Suppressor macrophage (primary cell): ENCODE measurements around the gene SIAH2.
"Not testable (repeated sequence)": the region's sequence is repeated elsewhere in the genome, so short reads cannot be mapped to it uniquely, and the experiment has no call there.

Source experiments
- DNase-seq, 4 experiments: peaks; one replicate each; pipeline ENCODE4 v3.0.0-alpha.2; 2020 to 2022
- total RNA-seq, 17 experiments: gene quantifications; one replicate each; lab custom pipeline; 2026; ENCODE audit warnings: mixed read lengths in 6 of 17, inconsistent platforms in 3 of 17; lab: John Stamatoyannopoulos, UW

The SIAH2 gene
- total RNA-seq, result 17.4 to 126 (median 23.5) reads per million in 17 experiments

- peak; percentile 98 to 99 (median 98) for DNase-seq
Measured at GRCh38 chr3:150763122-150763840, at the start of gene SIAH2. SIAH2 (minus strand) TSS chr3:150763169; CDS start chr3:150762849, 320 bp downstream.

GRCh38 chr3:150811984-150812383, 49.0 kb upstream of the SIAH2 start:
- no peak for DNase-seq

DNA sequence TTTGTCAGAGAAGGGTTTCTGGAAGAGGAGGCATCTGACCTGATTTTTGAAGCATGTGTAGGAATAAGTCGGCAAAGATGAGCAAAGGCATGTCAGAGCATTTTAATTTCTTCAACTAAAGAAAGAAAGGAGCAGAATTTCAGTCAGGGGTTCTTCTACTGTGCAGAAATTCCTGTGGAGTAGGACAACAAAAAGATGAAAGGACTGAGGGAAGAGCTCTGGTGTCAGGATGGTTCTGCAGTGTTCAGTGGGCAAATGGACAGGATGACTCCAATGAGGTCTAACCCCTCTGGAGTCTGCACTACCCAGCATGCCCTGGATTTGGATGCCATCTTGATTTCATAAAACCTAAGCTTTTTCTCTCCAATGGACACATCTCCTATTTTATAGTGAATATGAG, 47.7 kb upstream of the SIAH2 start:
- DNase-seq, result no peak

- no peak for DNase-seq
Measured at GRCh38 chr3:150806185-150806835, 43.3 kb upstream of the SIAH2 start.

DNA sequence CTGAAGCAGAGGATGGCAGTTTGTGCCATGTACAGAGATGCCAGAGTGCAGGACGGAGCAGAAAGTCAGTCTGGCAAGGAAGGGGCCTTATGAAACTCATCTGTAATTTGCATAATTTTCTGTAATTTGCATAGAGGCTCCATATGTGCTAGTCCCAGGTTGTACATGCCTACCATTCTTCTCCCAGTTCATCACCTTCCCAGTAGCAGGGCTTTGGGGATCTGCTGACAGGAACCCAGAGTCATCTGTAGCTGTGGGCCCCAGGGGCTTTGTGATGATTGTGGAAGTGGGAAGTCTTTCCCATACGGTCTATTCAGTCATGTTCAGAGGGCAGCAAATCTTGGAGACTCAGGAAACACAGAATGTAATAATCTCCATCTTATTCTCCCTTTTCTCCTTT, 42.4 kb upstream of the SIAH2 start:
- DNase-seq, result no peak

DNA sequence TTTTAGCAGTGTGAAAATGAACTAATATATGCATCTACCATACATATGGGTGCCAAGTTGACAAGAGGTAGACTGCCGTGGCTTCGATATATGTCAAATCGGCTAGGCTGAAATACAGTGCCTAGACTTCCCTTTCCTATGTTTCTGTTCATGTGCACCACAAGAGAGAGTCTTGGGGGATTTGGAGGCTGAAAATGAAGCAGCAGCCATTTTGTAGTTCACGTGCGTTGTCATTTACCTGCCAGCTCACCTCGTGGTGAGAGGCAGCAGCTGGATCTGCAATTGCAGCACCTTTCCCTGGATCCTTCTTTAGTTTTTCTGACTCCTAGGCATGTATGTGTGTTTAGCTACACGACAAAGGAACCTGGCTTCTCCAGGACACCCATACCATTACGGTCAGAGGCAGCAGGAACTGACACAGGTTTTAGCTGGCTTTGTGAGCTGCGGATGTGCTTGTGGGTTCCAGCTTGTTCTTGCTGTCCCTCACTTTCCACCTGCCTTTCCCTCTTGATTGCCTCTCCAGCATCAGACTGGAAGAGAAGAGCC, 40.5 kb upstream of the SIAH2 start:
- no peak for DNase-seq

DNA sequence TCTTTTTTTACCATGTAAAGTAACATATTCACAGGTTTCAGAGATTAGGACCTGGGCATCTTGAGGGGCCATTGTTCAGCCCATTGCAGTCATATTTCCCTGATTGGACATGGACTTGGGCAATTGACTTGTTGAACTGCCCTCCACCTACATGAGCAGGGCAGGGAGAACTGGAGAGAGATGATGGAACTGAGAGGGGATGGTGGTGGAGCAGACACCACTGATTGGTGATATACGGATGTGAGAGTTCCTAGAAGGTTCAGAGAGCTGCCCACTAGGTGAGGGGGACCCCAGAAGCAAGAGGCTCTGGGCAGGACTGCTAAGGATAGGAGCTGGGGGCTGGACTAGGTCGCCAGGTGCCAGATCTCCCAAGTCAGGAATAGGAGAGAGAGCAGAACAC, 37.8 kb upstream of the SIAH2 start:
- no peak for DNase-seq

DNA sequence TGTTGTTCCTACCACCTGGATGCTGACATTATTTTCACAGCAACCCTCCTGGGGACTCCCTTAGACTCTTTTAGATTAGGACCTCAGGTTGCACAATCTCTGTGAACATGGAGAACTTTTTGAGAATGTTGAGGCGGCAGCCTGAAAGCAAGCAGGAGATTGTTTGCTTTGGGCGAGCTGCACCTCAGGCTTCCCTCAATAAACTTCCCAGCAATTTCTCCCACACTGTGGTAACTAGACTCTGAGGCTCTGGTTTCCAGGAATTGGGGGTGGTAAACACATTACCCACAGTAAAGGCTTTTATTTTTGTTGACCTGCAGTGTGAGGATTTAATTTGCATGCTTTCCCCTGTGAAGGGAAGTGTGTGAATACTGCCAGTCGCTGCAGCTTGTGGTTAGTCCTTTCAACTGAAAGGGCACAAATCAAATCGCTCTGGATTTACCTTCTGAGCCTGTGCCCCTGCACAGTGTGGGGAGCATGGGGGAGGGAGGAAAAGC, 35.2 kb upstream of the SIAH2 start:
- DNase-seq, result peak in 1 of 4 experiments; percentile 18

DNA sequence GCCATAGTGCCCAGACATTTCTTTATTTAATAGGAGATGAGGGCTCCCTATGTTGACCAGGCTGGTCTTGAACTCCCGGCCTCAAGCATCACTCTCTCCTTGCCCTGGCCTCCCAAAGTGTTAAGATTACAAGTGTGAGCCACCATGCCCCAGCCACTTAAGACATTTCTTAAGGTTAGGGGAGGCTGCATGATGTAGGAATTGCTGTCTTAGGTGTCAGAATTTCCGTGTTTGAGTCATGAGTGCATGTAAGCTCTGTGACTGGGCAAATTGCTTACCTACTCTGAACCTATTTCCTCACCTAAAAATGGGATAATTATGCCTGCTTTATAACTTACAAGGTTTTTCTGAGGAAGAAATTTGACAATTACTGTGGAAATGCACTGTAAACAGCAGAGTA, 34.2 kb upstream of the SIAH2 start:
- no peak for DNase-seq

GRCh38 chr3:150796527-150796926, 33.6 kb upstream of the SIAH2 start:
- DNase-seq, result not testable (repeated sequence)

- no peak for DNase-seq
Measured at GRCh38 chr3:150793641-150794040, 30.7 kb upstream of the SIAH2 start.

- DNase-seq, result no peak
Measured at GRCh38 chr3:150790629-150791028, 27.7 kb upstream of the SIAH2 start.

DNA sequence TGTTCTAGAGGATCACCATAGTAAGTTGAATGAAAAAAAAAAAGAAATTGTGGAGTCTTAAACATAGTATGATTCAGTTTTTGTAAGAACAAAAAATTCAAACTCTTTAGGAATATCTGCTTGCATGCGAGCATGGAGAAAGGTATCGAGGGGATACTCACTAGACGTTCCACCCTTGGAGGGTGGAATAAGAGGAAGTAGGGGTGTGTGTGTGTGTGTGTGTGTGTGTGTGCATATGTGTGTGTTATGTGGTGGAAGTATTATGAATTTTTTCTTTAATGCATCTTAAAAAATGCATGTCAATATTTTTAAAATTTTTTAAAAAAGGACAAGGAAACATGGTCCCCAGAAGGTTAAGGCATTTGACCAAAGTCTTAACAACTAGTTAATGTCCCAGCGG, 26.5 kb upstream of the SIAH2 start:
- DNase-seq, result peak in 3 of 4 experiments; percentile 10 to 30 (median 16)

- DNase-seq, result peak; percentile 84 to 94 (median 88)
Measured at GRCh38 chr3:150787741-150788370, 24.9 kb upstream of the SIAH2 start.

- no peak for DNase-seq
Measured at GRCh38 chr3:150786791-150787190, 23.8 kb upstream of the SIAH2 start.

DNA sequence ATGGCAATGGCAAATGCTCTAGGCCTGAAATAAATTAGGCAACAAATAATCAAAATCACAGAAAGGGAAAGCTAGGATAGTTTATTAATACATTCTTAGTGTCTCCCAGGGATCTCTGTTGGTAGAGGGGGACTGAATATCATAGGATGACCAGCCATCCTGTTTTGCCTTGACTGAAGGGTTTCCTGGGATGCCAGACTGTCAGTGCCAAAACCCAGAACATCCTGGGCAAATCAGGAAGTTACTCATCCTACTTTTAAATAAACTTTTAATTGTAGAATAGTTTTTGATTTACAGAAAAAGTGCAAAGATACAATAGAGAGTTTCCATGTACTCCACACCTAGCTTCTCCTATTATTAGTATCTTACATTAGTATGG, 21.8 kb upstream of the SIAH2 start:
- DNase-seq, result no peak

GRCh38 chr3:150783920-150784746, 21.2 kb upstream of the SIAH2 start:
- no peak for DNase-seq

- DNase-seq, result no peak
Measured at GRCh38 chr3:150783316-150783715, 20.3 kb upstream of the SIAH2 start.

DNA sequence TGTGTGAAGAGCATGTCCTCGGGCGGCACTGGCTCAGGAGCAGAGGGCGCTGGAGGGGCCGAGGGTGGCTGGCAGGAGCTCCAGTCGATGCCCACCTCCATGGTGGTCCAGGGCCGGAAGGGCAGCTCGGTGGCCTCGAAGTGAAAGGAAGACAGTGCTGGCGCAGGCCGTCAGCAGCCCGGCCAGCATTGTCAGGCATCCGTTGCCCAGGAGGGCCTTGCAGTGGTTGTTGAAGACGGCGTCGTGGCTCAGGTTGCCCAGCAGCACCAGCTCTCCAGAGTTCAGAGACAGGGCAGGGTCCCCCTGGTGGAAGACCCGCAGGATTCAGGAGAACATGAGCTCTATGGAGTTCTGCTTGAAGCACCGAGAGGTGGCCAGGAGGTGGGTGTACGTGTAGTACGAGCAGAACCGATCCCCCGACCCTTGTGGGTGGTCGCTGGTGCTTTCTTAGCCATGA, 16.5 kb upstream of the SIAH2 start:
- no peak for DNase-seq

DNA sequence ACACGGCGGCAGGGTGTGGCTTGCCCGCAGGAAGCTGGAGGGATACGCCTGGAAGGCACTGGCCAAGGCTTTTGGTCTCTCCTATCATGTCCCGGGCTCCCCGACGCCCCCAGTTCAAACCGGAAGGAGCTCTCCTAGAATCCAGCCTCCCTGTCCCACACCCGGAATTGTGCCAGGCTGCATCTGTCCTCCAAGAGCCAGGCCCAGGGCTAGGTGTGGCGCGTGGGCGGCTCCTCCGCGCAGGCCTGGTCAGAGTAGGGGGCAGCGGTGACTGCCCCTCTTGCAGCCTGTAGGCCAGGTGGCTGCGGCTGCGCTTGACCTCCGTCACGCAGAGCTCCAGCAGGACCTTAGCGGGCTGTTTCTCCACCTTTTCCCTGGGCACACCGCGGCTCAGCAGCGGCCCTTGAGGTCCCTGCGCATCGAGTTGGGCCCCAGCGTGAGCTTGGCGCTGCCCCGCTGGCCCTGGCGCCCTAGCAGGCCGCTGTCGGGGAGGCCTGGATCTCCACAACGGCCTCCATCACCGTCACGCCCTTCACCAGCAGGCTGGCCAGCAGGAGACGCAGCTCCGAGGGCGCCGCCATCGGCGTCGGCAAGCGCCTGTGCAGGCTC, 15.9 kb upstream of the SIAH2 start:
- no peak for DNase-seq

- DNase-seq, result no peak
Measured at GRCh38 chr3:150775001-150775599, 12.1 kb upstream of the SIAH2 start.
